ENCODE measurements around the gene PDIA5.

The PDIA5 gene

GRCh38 chr3:123119388-123119787, 52.6 kb downstream of the PDIA5 start:
- Histone ChIP-seq H4K91ac (ENCODE audit: low read length) (no peak overlapping the region), H2AK5ac (ENCODE audit: low read length, severe bottlenecking) (no peak overlapping the region), H3K27me3 (ENCODE audit: control insufficient read depth in 1 of 2, insufficient read depth in 1 of 2, low read length in 2 of 2) (no peaks in the 10 kb centered on the region), H3K23ac (ENCODE audit: low read length in 2 of 2) (no peak overlapping the region), H2BK120ac (ENCODE audit: low read depth, low read length) (no peak overlapping the region), H3K4ac (ENCODE audit: low read depth in 1 of 2, low read length in 2 of 2) (no peak overlapping the region), H4K8ac (ENCODE audit: low read length) (no peak overlapping the region), H2BK12ac (ENCODE audit: low read length in 2 of 2) (no peak overlapping the region), H2BK5ac (ENCODE audit: low read depth, low read length, poor library complexity, severe bottlenecking) (no peak overlapping the region), H3K27ac (ENCODE audit: low read length, poor library complexity, severe bottlenecking) (no peak overlapping the region), H3K4me3 (ENCODE audit: insufficient read depth in 1 of 2, low read depth in 1 of 2, low read length in 2 of 2) (no peak overlapping the region), H2AFZ (ENCODE audit: low read depth, low read length) (no peak overlapping the region), H2BK15ac (ENCODE audit: low read depth, poor library complexity, severe bottlenecking) (no peak overlapping the region), H3K14ac (ENCODE audit: low read length in 2 of 2) (no peak overlapping the region), H3K79me1 (replicated peaks; ENCODE audit: low read length, poor library complexity, severe bottlenecking) (no peaks in the 10 kb centered on the region), H3K4me2 (ENCODE audit: low read length, poor library complexity, severe bottlenecking) (no peak overlapping the region), H3K4me1 (ENCODE audit: control insufficient read depth, insufficient read depth, low read depth, low read length) (peaks cover 1% of the 10 kb centered on the region), H3K9me3 (ENCODE audit: control insufficient read depth, low read length) (no peaks in the 10 kb centered on the region), H3K36me3 (ENCODE audit: control insufficient read depth in 1 of 2, insufficient read depth in 2 of 2, low read depth in 1 of 2, low read length in 2 of 2) (peaks cover 66 to 90% of the 10 kb centered on the region in 2 experiments), H3K18ac (ENCODE audit: low read depth in 1 of 2, low read length in 2 of 2) (no peak overlapping the region), H3K9ac (ENCODE audit: low read length) (no peak overlapping the region)
- DNase-seq = no peak
- WGBS = 100% methylated on average over 2 of the region's 4 CpGs

GRCh38 chr3:123119802-123120201, 53.0 kb downstream of the PDIA5 start:
- no peak overlapping the region for H3K9ac ChIP-seq (ENCODE audit: low read length)
- no peak overlapping the region for H2BK120ac ChIP-seq (ENCODE audit: low read depth, low read length)
- H3K36me3 ChIP-seq (ENCODE audit: control insufficient read depth in 1 of 2, insufficient read depth in 2 of 2, low read depth in 1 of 2, low read length in 2 of 2) = peaks cover 64 to 90% of the 10 kb centered on the region in 2 experiments
- H3K23ac ChIP-seq (ENCODE audit: low read length in 2 of 2) = no peak overlapping the region
- no peak overlapping the region for H3K18ac ChIP-seq (ENCODE audit: low read depth in 1 of 2, low read length in 2 of 2)
- H2AK5ac ChIP-seq (ENCODE audit: low read length, severe bottlenecking) = no peak overlapping the region
- no peak overlapping the region for H2BK12ac ChIP-seq (ENCODE audit: low read length in 2 of 2)
- H4K8ac ChIP-seq (ENCODE audit: low read length) = peak overlapping the region; percentile 28
- H2BK15ac ChIP-seq (ENCODE audit: low read depth, poor library complexity, severe bottlenecking) = no peak overlapping the region
- H3K14ac ChIP-seq (ENCODE audit: low read length in 2 of 2) = no peak overlapping the region
- no peak overlapping the region for H2BK5ac ChIP-seq (ENCODE audit: low read depth, low read length, poor library complexity, severe bottlenecking)
- no peak overlapping the region for H3K4ac ChIP-seq (ENCODE audit: low read depth in 1 of 2, low read length in 2 of 2)
- no peak overlapping the region for H3K27ac ChIP-seq (ENCODE audit: low read length, poor library complexity, severe bottlenecking)
- 85% methylated on average over 5 of the region's 5 CpGs for WGBS
- H2AFZ ChIP-seq (ENCODE audit: low read depth, low read length) = no peak overlapping the region
- H3K27me3 ChIP-seq (ENCODE audit: control insufficient read depth in 1 of 2, insufficient read depth in 1 of 2, low read length in 2 of 2) = no peaks in the 10 kb centered on the region
- no peak for DNase-seq
- no peak overlapping the region for H3K4me2 ChIP-seq (ENCODE audit: low read length, poor library complexity, severe bottlenecking)
- H3K79me1 ChIP-seq (replicated peaks; ENCODE audit: low read length, poor library complexity, severe bottlenecking) = no peaks in the 10 kb centered on the region
- H4K91ac ChIP-seq (ENCODE audit: low read length) = no peak overlapping the region
- H3K4me3 ChIP-seq (ENCODE audit: insufficient read depth in 1 of 2, low read depth in 1 of 2, low read length in 2 of 2) = no peak overlapping the region
- no peaks in the 10 kb centered on the region for H3K9me3 ChIP-seq (ENCODE audit: control insufficient read depth, low read length)
- peaks cover 1% of the 10 kb centered on the region for H3K4me1 ChIP-seq (ENCODE audit: control insufficient read depth, insufficient read depth, low read depth, low read length)

GRCh38 chr3:123120573-123120972, 53.7 kb downstream of the PDIA5 start:
- Histone ChIP-seq H3K36me3 (ENCODE audit: control insufficient read depth in 1 of 2, insufficient read depth in 2 of 2, low read depth in 1 of 2, low read length in 2 of 2) (peaks cover 62 to 90% of the 10 kb centered on the region in 2 experiments), H2BK15ac (ENCODE audit: low read depth, poor library complexity, severe bottlenecking) (no peak overlapping the region), H4K8ac (ENCODE audit: low read length) (no peak overlapping the region), H3K9me3 (ENCODE audit: control insufficient read depth, low read length) (no peaks in the 10 kb centered on the region), H2BK120ac (ENCODE audit: low read depth, low read length) (no peak overlapping the region), H2AK5ac (ENCODE audit: low read length, severe bottlenecking) (no peak overlapping the region), H3K27ac (ENCODE audit: low read length, poor library complexity, severe bottlenecking) (no peak overlapping the region), H3K4me3 (ENCODE audit: insufficient read depth in 1 of 2, low read depth in 1 of 2, low read length in 2 of 2) (no peak overlapping the region), H2AFZ (ENCODE audit: low read depth, low read length) (no peak overlapping the region), H3K4me1 (ENCODE audit: control insufficient read depth, insufficient read depth, low read depth, low read length) (peaks cover 1% of the 10 kb centered on the region), H3K4ac (ENCODE audit: low read depth in 1 of 2, low read length in 2 of 2) (no peak overlapping the region), H3K18ac (ENCODE audit: low read depth in 1 of 2, low read length in 2 of 2) (no peak overlapping the region), H4K91ac (ENCODE audit: low read length) (no peak overlapping the region), H3K9ac (ENCODE audit: low read length) (no peak overlapping the region), H3K14ac (ENCODE audit: low read length in 2 of 2) (no peak overlapping the region), H3K27me3 (ENCODE audit: control insufficient read depth in 1 of 2, insufficient read depth in 1 of 2, low read length in 2 of 2) (no peaks in the 10 kb centered on the region), H3K4me2 (ENCODE audit: low read length, poor library complexity, severe bottlenecking) (no peak overlapping the region), H2BK5ac (ENCODE audit: low read depth, low read length, poor library complexity, severe bottlenecking) (no peak overlapping the region), H3K23ac (ENCODE audit: low read length in 2 of 2) (no peak overlapping the region), H2BK12ac (ENCODE audit: low read length in 2 of 2) (no peak overlapping the region), H3K79me1 (replicated peaks; ENCODE audit: low read length, poor library complexity, severe bottlenecking) (no peaks in the 10 kb centered on the region)
- 89% methylated on average over 4 of the region's 4 CpGs for WGBS
- no peak for DNase-seq

GRCh38 chr3:123122057-123122456, 55.2 kb downstream of the PDIA5 start:
- no peak overlapping the region for H3K4me2 ChIP-seq (ENCODE audit: low read length, poor library complexity, severe bottlenecking)
- H3K9me3 ChIP-seq (ENCODE audit: control insufficient read depth, low read length) = no peaks in the 10 kb centered on the region
- no peak for DNase-seq
- H2BK120ac ChIP-seq (ENCODE audit: low read depth, low read length) = no peak overlapping the region
- H3K27me3 ChIP-seq (ENCODE audit: control insufficient read depth in 1 of 2, insufficient read depth in 1 of 2, low read length in 2 of 2) = no peaks in the 10 kb centered on the region
- no peak overlapping the region for H3K23ac ChIP-seq (ENCODE audit: low read length in 2 of 2)
- H2BK5ac ChIP-seq (ENCODE audit: low read depth, low read length, poor library complexity, severe bottlenecking) = no peak overlapping the region
- H2BK12ac ChIP-seq (ENCODE audit: low read length in 2 of 2) = no peak overlapping the region
- WGBS = 93% methylated on average over 4 of the region's 5 CpGs
- H3K9ac ChIP-seq (ENCODE audit: low read length) = peak overlapping the region; percentile 71
- H2BK15ac ChIP-seq (ENCODE audit: low read depth, poor library complexity, severe bottlenecking) = no peak overlapping the region
- no peaks in the 10 kb centered on the region for H3K79me1 ChIP-seq (replicated peaks; ENCODE audit: low read length, poor library complexity, severe bottlenecking)
- H3K36me3 ChIP-seq (ENCODE audit: control insufficient read depth in 1 of 2, insufficient read depth in 2 of 2, low read depth in 1 of 2, low read length in 2 of 2) = peaks cover 57 to 87% of the 10 kb centered on the region in 2 experiments
- no peak overlapping the region for H3K27ac ChIP-seq (ENCODE audit: low read length, poor library complexity, severe bottlenecking)
- H3K4me3 ChIP-seq (ENCODE audit: insufficient read depth in 1 of 2, low read depth in 1 of 2, low read length in 2 of 2) = no peak overlapping the region
- no peak overlapping the region for H2AFZ ChIP-seq (ENCODE audit: low read depth, low read length)
- H3K18ac ChIP-seq (ENCODE audit: low read depth in 1 of 2, low read length in 2 of 2) = no peak overlapping the region
- no peak overlapping the region for H3K14ac ChIP-seq (ENCODE audit: low read length in 2 of 2)
- H3K4ac ChIP-seq (ENCODE audit: low read depth in 1 of 2, low read length in 2 of 2) = no peak overlapping the region
- peaks cover 1% of the 10 kb centered on the region for H3K4me1 ChIP-seq (ENCODE audit: control insufficient read depth, insufficient read depth, low read depth, low read length)
- H2AK5ac ChIP-seq (ENCODE audit: low read length, severe bottlenecking) = no peak overlapping the region
- H4K8ac ChIP-seq (ENCODE audit: low read length) = no peak overlapping the region
- H4K91ac ChIP-seq (ENCODE audit: low read length) = no peak overlapping the region

Data from mesenchymal stem cell (in vitro differentiated cells and primary cell).